GM18909 (cell line): Measurements from ENCODE around the gene DLG5.

Experiments used
- ATAC-seq: cut with Tn5 transposase; IDR thresholded peaks from one replicate; pipeline ENCODE4 v1.9.1; 2021; ENCODE audit warnings: mild to moderate bottlenecking; ENCODE audit not compliant: unreplicated experiment, poor library complexity

The DLG5 gene

DNA sequence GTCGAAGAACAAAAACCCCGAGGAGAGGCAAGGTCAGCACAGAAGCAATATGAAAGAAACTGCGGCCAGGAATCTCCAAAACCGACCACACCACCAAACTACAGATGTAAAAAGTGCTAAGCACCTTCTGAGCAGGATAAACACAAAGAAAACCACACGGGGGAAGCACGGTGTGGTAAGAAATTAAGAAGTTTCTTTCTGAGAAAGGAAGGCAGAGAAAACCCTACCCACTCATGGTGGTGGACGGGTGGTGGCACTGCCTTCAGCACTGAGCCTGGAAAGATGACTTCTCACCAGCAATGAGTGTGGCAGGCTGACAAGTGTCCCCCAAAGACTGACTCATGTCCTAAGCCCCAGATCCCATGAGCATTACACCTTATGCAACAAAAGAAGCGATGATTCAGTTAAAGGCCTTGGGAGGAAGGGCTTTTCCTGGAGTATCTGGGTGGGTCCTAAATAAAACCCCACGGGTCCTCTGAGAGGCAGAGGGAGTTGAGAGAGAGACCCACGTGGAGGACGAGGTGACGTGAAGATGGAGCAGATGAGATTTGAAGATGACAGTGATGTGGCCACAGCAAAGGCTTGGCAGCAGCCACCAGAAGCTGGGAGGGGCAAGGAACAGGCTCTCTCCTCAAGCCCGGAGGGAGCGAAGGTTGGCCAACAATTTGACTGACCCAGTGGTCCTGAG, 124.9 kb downstream of the DLG5 start:
- peak; percentile 51 for ATAC-seq

DNA sequence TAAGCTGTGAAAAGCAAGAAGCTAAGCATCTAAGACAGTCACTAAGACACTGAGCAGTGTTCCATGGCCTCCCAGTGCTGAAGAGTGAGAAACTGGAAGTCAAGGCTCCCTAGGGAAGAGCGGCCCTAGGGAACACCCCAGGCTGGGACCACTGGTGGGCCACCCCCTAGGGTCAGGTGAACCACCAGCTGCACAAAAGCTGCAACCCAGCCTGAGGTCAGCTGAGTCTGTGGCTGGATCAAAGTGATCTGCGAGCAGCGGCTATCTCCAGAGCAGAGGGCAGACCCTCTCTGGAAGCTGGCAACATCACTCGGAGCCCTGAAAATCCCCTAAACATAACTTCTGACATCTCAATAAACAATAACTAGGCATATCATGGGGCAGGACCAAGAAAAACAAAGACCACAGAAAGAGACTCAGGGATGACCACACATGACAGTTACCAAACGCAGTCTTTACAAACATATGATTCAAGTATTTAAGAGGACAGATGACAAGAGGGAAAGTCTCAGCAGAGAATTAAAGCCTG, 125.8 kb downstream of the DLG5 start:
- ATAC-seq: no peak

DNA sequence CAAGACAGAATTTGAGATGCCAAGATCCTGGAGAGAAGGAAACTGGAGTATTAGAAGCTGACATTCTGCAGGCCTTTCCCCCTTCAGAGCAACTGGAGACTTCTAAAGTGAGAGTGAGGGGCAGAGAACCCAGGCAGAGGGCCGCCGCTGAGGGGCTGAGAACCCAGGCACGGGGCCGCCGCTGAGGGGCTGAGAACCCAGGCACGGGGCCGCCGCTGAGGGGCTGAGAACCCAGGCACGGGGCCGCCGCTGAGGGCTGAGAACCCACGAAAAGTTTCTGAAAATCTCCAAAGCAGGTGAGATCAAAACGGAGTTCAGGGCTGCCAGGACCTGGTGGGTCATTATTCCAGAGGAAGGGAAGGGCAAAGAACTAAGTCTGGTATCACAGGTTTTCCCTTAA, 126.2 kb downstream of the DLG5 start:
- ATAC-seq: no peak

DNA sequence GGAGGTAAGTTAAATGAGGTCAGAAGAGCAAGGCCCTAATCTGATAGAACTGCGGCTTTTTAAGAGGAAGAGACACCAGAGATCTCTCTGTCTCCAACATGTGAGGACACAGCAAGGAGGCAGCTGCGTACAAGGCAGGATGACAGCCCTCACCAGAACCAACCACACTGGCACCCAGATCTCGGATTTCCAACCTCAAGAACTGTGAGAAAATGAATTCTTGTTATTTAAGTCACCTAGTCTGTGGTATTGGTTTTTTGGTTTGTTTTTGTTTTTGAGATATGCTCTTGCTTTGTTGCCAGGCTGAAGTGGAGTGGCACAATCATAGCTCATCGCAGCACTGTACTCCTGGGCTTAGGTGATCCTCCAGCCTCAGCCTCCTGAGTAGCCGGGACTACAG, 127.2 kb downstream of the DLG5 start:
- no peak for ATAC-seq

DNA sequence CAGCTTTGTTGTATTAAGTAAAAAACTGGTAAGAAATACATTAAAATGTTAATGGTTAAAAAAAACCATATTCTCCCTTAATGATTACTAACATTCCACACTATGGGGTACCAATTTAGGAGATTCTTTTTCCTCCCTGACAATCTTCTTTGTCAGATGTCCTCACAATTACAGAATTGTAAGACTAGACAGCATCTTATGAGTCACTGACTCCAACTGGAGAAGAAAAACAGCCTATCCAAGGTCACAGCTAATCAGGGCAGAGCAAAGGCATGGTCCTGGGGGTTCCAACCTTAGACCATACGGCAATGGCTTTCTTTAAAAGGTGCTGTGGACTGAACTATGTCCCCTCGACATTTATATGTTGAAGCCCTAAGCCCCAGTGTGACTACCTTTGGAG, 127.6 kb downstream of the DLG5 start:
- no peak for ATAC-seq

DNA sequence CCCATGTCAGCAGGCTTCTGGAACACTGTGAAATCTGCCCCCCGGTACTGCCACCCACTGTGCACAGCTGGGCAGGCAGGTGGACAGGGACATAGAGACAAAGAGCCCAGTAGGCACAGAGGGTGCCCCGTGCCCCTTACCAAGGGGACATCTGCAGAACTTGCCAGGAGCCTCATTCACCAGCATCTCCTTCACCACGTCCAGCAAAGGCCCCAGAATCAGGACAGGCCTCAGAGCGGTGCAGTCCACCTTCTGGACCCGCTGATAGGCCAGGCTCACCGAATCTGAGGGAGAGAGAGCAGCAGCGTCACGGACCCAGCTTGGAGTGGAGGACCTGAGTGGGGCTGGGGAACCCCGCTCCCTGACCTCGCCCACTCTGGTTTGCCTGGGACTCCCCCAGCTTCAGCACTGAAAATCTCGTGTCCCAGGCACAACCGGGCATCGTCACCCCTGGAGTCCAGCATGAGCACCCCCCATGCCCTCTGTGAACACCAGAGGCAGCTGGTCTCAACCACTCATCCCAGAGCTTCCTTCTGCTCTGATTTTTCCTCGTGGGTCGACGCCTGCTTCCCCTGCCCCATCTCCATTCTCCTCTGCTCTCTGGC, 130.1 kb downstream of the DLG5 start:
- ATAC-seq: no peak

DNA sequence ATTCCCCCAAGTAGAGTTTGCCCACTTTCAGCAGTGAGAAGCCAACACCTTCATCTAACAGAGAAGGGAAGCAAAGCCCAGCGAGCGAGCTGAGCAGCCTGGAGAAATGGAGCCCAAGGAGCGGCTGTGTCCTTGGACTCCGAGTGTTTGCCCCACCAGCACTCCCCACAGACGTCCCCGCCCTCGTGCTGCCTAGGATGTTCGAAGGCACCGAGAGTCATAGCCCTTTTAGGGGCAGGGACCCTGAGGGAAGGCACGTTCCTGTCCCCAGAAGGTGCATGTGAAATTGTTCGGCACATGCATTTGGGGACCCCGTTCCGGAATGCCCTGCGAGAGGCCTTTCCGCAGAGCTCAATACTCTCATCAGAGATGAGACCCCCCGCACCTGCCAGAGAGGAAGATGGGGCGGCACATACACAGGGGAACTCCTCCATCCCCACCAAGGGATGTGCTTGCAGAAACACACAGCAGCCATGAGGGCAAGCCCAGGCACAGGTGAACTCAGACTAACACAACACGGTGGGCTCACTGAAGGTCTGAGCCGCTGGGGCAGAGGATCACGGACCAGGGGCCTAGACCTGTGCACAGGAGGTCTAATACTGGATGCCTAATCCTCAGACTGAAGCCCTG, 131.0 kb downstream of the DLG5 start:
- no peak for ATAC-seq

DNA sequence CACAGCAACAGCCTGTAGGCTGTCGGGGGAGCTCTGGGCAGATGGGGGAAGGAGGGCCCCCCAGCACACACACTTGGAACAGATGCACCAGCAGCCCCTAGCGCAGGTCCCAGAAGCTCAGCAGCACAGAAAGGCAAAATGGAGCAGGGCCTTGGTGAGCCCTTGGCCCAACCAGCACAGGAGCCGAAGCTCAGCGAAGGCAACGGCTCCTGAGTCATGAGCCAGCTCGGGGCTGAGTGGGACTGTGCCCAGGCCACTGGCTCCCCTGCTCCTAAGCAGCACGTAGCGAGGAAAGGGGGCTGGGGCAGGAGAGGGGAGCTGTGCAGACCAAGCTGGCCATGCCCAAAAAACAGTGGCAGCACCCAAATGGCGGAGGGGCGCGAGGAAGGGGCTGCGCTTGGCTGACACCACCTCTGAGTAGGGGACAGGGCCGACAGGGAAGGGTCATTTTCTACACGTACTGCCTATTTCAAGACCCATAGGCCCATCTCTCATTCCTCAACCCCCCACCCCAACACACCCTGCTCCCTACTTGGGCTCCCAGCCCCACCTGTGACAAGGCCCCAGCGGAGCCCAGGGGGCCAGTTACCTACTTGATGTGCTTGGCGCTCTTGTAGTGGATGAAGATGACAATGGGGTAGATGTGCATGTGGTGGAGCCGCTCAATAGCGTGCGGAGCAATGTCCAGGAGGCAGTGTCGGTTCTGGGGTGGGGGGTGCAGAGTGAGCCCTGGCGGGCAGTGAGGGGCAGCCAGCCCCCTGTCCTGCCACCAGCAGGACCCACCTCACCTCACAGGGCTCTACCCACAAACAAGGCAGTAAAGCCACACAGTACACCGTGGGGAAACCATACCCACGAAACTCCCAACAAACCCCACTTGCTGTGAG, 132.1 kb downstream of the DLG5 start:
- no peak for ATAC-seq

DNA sequence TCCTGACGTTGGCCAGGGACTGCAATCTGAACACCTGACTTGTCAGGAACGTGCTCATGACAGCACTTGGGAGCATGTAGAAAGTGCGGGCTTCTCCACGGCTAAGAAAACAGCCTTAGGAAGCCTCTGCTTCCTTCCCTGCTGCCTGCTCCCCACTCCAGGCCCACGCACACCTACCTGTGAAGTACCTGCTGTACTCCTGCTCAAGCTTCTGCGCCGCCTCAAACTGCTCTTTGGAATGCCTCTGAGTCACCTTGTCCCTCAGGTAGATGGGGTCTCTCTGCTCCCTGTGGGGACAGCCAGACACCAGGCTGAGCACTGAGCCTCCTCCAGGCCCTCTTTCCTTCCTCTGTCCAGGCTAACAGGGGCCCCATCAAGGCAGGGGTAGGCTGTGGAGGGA, 132.7 kb downstream of the DLG5 start:
- ATAC-seq: no peak

DNA sequence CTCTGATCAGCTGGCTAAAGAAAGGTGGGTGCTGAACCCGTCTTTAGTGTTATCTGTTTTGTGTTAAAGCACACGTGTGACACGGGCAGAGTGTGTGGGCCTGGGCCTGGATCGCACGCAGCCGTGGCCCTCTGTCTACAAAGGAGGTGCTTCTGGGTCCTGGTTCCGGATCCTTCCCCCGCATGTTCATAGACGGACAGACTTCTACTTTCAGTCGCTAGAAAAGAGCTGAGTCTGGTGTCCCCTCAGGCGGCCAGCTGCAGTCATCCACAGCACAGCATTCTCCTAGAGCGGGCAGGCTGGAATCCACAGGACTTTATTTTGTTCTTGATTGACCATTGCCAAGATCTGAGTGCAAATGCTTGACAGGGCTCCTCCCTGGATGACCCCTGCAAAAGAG, 134.4 kb downstream of the DLG5 start:
- ATAC-seq: no peak

DNA sequence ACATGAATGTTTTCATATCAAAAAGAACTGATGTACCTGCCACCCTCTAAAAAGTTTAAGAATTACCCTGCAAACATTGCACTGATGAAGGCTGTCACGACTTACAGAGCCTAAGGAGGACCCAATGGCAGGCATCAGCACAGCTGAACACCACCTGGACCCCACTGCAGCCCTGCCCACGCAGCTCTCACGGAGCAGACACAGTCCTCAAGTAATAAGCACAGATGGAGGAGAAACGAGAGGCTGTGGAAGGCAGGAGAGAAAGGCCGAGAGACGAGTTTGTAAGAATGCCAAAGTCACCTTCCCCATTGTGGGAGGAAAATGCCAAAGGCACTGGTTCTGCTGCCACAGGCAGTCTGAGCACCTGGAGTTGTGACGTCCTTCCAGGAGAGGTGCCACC, 135.0 kb downstream of the DLG5 start:
- ATAC-seq: no peak

DNA sequence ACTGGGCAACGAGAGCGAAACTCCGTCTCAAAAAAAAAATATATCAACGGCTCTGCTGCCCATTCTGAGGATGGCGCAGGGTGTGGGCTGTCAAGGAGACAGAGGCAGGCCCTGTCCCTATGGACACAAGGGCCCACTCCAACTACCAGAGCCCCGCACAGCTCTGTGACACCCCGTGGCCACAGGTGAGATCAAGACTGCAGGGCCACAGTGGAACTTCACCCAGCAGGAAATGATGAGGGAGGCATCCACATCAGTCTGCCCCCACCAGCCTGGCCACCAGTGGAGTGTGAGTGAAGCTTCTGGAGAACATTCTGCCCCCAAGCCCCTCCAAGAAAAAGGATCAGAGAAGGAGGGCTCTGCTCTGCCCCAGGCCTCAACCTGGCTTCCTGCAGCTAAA, 136.7 kb downstream of the DLG5 start:
- ATAC-seq: no peak

DNA sequence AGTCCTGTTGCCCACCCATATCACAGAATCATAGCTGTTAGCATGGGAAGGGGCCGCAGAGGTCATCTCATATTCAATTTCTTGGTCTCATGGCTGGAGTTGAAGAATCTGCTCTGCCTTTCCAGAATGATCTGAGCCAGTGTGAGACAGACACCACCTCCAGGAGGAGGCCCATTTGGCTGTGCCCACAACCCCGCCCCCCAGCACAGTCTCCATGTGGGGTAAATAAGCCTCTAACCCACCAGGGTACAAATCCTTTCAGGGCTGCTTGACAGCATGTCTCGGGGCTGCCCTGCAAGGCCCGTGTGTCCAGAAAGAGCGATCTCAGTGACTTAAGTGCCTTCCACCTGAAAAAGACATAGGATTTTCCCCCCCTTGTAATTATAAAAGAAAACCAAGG, 137.5 kb downstream of the DLG5 start:
- no peak for ATAC-seq

DNA sequence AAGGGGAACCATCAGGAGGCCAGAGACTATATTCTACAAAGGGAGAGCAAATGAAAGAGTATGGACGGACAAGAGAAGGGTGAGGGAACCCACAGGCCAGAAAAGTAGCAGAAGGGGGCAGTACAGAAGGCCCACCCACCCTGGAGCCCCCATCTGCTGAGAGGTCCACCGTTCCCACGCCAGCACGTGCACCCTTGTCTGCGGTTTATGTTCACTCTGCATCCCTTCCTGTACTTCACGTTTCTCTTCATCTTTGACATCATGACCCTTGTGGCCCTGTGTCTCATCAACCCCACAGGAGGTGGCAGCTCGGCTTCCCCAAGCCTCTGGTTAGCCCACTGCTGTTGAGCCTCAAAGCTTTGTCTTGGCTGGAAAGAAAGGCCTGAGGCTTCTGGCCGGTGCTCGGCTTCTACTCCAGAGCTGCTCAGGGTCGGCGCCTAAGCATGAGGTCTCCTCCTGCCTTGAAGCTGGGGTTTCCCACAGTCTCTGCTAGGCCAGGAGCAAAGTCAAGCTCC, 138.0 kb downstream of the DLG5 start:
- ATAC-seq: no peak

DNA sequence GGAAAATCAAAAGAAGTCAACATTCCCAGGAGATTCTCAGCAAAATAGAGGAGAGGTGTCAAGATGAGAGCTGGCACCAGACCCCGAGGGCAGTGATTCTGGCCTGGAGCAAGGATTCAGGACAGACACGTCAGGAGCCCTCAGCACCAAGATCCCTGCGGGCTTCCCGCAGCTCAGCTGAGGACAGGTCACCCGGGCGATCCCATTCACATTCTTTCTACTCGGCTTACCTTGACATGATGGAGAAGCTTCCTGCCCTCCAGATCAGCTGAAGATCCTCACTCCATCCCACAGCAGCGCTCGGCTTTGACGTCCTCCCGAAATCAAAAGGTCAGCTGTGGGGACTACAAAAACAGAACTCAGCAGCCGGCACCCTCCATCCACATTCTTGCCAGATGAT, 139.1 kb downstream of the DLG5 start:
- ATAC-seq: no peak

DNA sequence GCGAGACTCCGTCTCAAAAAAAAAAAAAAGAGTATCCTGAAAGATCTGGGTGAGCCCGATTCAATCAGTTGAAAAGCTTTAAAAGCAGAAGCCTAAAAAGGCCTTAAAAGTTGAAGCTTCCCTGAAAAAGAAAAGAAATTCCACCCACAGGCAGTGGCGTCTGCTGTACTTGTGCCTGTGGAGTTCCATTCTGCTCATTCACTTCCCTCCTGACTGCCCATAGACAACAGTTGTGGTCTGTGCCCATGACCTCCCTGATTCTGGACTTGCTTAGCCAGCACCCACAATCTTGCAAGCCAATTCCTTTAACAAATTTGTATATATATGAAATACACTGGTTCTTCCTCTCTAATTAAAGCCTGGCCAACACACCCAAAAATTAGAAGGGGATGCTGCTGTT, 141.7 kb downstream of the DLG5 start:
- ATAC-seq: no peak

DNA sequence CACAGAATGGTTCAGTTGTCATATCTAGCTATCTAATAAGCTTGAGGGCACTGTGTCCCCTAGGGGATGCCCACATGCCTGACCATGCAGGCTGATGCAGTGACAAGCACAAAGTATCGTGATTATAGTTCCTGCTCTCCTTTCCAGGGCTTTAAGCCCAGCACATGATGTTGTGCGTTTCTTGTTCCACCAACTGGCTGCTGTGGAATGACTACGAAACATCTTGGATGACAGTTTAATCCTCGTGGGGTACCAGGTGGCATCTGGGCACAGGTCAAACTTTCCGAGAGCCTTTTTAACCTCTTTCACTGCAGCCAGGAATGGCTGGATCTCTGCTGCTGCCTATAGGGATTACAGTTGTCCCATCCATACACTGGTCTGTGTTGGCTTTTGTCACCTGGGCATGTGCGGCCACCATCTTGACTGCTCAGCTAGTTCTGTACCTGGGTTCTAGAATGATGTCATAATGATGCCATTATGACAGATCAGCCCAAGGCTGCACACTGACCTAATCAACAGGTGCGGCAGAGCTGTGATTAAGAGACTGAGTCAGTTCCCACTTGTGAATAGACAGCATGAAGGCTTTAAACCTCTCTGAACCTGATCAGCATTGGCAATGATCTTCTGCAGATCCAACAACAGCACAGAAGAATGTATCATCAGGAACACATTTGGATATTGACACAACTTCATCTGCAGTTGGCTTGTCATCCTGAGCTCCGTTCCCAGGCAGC, 144.1 kb downstream of the DLG5 start:
- no peak for ATAC-seq

DNA sequence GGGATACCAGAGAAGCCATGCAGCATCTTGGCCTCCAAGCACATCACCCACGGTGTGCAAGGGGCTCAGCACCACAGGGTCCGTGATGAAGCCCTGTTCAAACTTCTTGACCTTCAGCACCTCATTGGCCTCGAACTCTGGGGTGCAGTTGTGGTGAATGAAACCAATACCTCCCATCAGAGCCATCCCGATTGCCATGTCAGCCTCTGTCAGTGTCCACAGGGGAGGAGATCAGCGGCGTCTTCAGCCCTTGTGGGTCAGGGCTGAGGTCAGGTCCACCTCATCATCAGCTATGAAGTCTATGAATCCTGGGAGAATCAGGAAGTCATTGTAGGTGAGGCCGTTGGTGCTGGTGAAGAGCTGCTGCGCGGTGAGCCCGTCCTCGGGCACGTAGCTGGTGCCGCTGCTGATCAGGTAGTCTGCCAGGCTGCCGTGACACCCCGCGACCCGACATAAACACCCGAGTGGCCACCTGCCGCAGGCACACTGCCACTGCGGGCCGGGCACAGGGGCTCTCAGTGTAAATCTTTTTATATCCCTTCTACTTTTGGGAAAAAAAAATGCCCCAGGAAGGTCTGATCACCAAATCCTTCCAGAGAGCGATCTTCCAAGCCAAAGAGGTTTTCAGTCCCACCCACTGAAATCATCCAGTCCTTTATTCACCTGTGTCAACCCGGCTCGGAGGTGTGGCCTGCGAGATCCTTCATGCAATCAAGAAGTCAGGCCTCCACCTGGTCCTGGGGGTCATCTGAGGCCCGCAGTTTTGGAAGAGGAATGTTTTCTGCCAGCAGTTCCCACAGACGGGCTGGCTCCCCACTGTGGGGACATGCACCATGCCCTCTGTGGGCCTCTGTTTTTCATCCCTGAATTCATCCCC, 144.9 kb downstream of the DLG5 start:
- ATAC-seq: no peak

DNA sequence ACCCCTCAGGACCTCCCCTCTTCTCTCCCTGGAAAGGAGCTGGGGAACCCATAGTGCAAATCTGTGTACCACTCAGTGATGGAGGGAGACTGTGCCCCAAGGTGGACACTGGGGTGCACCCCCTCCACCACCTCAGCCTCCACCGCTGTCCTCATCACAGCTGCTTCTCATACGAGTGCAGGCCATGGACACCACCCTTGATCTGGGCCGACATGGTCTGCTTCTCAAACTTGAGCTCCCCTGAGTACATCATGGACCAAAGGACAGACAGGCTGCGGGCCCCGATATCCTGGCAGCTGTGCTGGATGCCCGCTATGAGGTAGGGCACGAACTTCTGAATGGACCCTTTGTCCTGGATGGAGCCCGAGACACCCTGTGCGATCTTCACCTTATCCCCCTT, 146.4 kb downstream of the DLG5 start:
- ATAC-seq: no peak
